Neuronal stem cell (in vitro differentiated cells): ENCODE data around the gene ARHGEF28.

Source experiments
- DNase-seq: peaks from one replicate; pipeline ENCODE4 v3.0.0-alpha.2; 2013; ENCODE audit warnings: low spot score
- H2AFZ ChIP-seq: one replicate; pipeline ENCODE4 v1.6.1; 2013; ENCODE audit warnings: mild to moderate bottlenecking, low read length, inconsistent platforms
- H2AK5ac ChIP-seq: 2 replicates; pipeline ENCODE4 v1.6.1; 2013; ENCODE audit warnings: low read depth, mild to moderate bottlenecking, inconsistent platforms, low read length, moderate library complexity, mixed read lengths
- H2BK120ac ChIP-seq: 2 replicates; pipeline ENCODE4 v1.6.1; 2013; ENCODE audit warnings: low read depth, mild to moderate bottlenecking, inconsistent platforms, low read length, moderate library complexity, mixed read lengths
- H2BK12ac ChIP-seq: one replicate; pipeline ENCODE4 v1.6.1; 2013; ENCODE audit warnings: low read length, inconsistent platforms
- H2BK15ac ChIP-seq: 2 replicates; pipeline ENCODE4 v1.6.1; 2013; ENCODE audit warnings: mild to moderate bottlenecking, low read length, inconsistent platforms, mixed read lengths
- H2BK5ac ChIP-seq: one replicate; pipeline ENCODE4 v1.6.1; 2013; ENCODE audit warnings: inconsistent platforms, mild to moderate bottlenecking, low read length, moderate library complexity
- H3K14ac ChIP-seq: one replicate; pipeline ENCODE4 v1.6.1; 2013; ENCODE audit warnings: low read length, inconsistent platforms
- H3K18ac ChIP-seq: 2 replicates; pipeline ENCODE4 v1.6.1; 2013; ENCODE audit warnings: low read length, inconsistent platforms
- H3K23ac ChIP-seq: 2 replicates; pipeline ENCODE4 v1.6.1; 2013; ENCODE audit warnings: low read depth, mild to moderate bottlenecking, mixed read lengths, low read length, inconsistent platforms; ENCODE audit not compliant: poor library complexity
- H3K27ac ChIP-seq: replicated peaks from 3 replicates; pipeline ENCODE4 v1.5.1; 2013; ENCODE audit warnings: low read length, inconsistent platforms
- H3K27me3 ChIP-seq, 3 experiments: 2 replicates each; pipeline ENCODE4 v1.6.1; 2013; ENCODE audit warnings: low read length in 3 of 3, mild to moderate bottlenecking in 2 of 3, inconsistent platforms in 1 of 3, low read depth in 1 of 3, mixed read lengths in 1 of 3, moderate library complexity in 1 of 3; ENCODE audit not compliant: control insufficient read depth in 3 of 3, insufficient read depth in 3 of 3
- H3K36me3 ChIP-seq, 2 donors: replicated peaks in 1 of 2; 2 replicates each; pipeline ENCODE4 v1.6.1; 2013; ENCODE audit warnings: low read length in 2 of 2; ENCODE audit not compliant: control insufficient read depth in 2 of 2, insufficient read depth in 2 of 2
- H3K4ac ChIP-seq: 2 replicates; pipeline ENCODE4 v1.6.1; 2013; ENCODE audit warnings: inconsistent platforms, mild to moderate bottlenecking, low read length, moderate library complexity
- H3K4me1 ChIP-seq, 2 donors: 1 replicate in 1 of 2; 2 replicates in 1 of 2; pipeline ENCODE4 v1.6.1; 2013; ENCODE audit warnings: low read length in 2 of 2, low read depth in 1 of 2; ENCODE audit not compliant: control insufficient read depth in 2 of 2, insufficient read depth in 1 of 2
- H3K4me2 ChIP-seq: one replicate; pipeline ENCODE4 v1.6.1; 2013; ENCODE audit warnings: mild to moderate bottlenecking, low read length, inconsistent platforms; ENCODE audit not compliant: insufficient read depth, poor library complexity, severe bottlenecking
- H3K4me3 ChIP-seq, 2 donors: 2 replicates each; pipeline ENCODE4 v1.5.1; 2013; ENCODE audit warnings: low read length in 2 of 2, mild to moderate bottlenecking in 2 of 2, inconsistent platforms in 1 of 2, moderate library complexity in 1 of 2
- H3K79me1 ChIP-seq: one replicate; pipeline ENCODE4 v1.6.1; 2013; ENCODE audit warnings: low read depth, mild to moderate bottlenecking, inconsistent platforms, low read length, moderate library complexity
- H3K9ac ChIP-seq: one replicate; pipeline ENCODE4 v1.6.1; 2013; ENCODE audit warnings: mild to moderate bottlenecking, low read depth, low read length, inconsistent platforms; ENCODE audit not compliant: poor library complexity
- H3K9me3 ChIP-seq, 2 donors: replicated peaks in 1 of 2; 2 replicates each; pipeline versions ENCODE3 to v1.6.1; 2013; ENCODE audit warnings: low read length in 2 of 2, mild to moderate bottlenecking in 2 of 2, inconsistent platforms in 1 of 2, low read depth in 1 of 2, mixed read lengths in 1 of 2, moderate library complexity in 1 of 2; ENCODE audit not compliant: control insufficient read depth in 2 of 2, insufficient read depth in 1 of 2
- H4K8ac ChIP-seq: one replicate; pipeline ENCODE4 v1.6.1; 2013; ENCODE audit warnings: low read depth, mild to moderate bottlenecking, inconsistent platforms, low read length, moderate library complexity
- H4K91ac ChIP-seq: one replicate; pipeline ENCODE4 v1.6.1; 2013; ENCODE audit warnings: low read length, low read depth, mild to moderate bottlenecking, inconsistent platforms; ENCODE audit not compliant: poor library complexity
- WGBS, 2 donors: extraction: QIAGEN DNeasy Blood & Tissue Kit; methylation state at CpG; one replicate each; pipeline ENCODE4 v1.1.7; 2013; ENCODE audit warnings: missing lambda C conversion rate in 2 of 2, mixed read lengths in 1 of 2; ENCODE audit not compliant: insufficient read length in 2 of 2, insufficient replicate concordance in 1 of 2; ENCODE audit errors: extremely low coverage in 2 of 2; 5-methylcytosine and 5-hydroxymethylcytosine counted together

The ARHGEF28 gene

DNA sequence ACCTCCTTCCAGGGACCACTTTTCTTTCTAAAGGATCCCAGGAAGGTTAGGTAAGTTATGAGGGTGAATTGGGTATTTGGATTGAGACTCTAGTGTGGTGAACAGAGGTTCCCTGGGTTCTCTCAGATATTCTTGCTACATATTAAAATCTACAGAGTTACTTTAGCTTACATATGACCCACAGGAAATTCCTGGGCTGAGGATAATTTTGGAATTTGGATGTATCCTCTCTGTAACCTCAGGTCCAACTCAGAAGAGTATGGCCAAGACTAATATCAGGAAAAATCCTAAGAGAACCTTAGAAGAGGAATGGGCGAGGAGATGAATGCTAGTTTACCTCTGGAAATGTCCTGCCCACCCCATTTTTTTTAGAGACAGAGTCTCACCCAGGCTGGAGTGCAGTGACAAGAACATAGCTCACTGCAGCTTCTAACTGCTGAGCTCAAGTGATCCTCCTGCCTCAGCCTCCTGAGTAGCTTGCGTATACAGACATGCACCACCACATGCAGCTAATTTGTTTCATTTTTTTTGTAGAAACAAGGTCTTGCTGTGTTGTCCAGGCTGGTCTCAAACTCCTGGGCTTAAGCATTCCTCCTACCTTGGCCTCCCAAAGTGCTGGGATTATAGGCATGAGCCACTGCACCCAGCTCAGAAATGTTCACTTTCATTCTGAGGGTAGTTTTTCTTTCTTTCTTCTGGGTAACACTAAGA is 196.4 kb downstream of the ARHGEF28 start:
- WGBS, 2 donors, result no CpG with 5 or more reads among the region's 2 CpGs
- Histone ChIP-seq H3K9ac (no peak overlapping the region), H3K4me3 (no peak overlapping the region), H3K4me2 (no peak overlapping the region), H3K36me3 (no peaks in the 10 kb centered on the region), H3K18ac (no peak overlapping the region), H3K9me3 (no peaks in the 10 kb centered on the region), H2BK12ac (no peak overlapping the region), H2BK5ac (no peak overlapping the region), H3K27ac (no peak overlapping the region), H3K27me3 (peaks cover 0 to 6% (median 0%) of the 10 kb centered on the region in 3 experiments), H2BK120ac (no peak overlapping the region), H4K91ac (no peak overlapping the region), H2AFZ (no peak overlapping the region), H2BK15ac (no peak overlapping the region), H3K4me1 (no peaks in the 10 kb centered on the region), H2AK5ac (no peak overlapping the region), H3K79me1 (no peaks in the 10 kb centered on the region), H4K8ac (no peak overlapping the region), H3K4ac (no peak overlapping the region), H3K14ac (no peak overlapping the region), H3K23ac (no peak overlapping the region)
- DNase-seq, result no peak

DNA sequence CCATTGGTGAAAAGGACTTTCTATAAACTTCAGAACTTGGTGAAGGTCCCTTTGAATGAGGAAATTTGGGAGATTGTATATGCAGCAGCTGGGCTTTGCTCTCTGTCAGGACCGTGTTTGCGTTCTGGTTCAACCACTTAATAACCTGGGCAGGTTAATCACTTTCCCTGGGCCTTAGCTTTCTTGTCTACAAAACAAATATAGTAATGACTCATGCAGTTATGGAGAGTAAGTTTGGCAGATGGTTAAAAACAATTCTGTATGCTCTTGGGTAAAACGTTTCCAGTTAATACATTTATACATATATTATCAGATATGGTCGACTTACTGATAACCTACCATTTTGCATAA is 197.0 kb downstream of the ARHGEF28 start:
- no peaks in the 10 kb centered on the region for H3K36me3 ChIP-seq
- no peak overlapping the region for H4K91ac ChIP-seq
- no peak overlapping the region for H2AFZ ChIP-seq
- no peak overlapping the region for H3K9ac ChIP-seq
- H3K23ac ChIP-seq, result no peak overlapping the region
- H3K4me2 ChIP-seq, result no peak overlapping the region
- no peak overlapping the region for H2BK5ac ChIP-seq
- H3K4me3 ChIP-seq, result no peak overlapping the region
- no peak overlapping the region for H3K27ac ChIP-seq
- H2AK5ac ChIP-seq, result no peak overlapping the region
- no peak overlapping the region for H3K14ac ChIP-seq
- peaks cover 0 to 6% (median 0%) of the 10 kb centered on the region in 3 experiments for H3K27me3 ChIP-seq
- no peak overlapping the region for H2BK15ac ChIP-seq
- no peak overlapping the region for H3K4ac ChIP-seq
- no peak overlapping the region for H2BK12ac ChIP-seq
- no peak overlapping the region for H2BK120ac ChIP-seq
- no peak overlapping the region for H4K8ac ChIP-seq
- WGBS, 2 donors, result no CpG with 5 or more reads among the region's 4 CpGs
- H3K4me1 ChIP-seq, result no peaks in the 10 kb centered on the region
- H3K9me3 ChIP-seq, result no peaks in the 10 kb centered on the region
- no peaks in the 10 kb centered on the region for H3K79me1 ChIP-seq
- no peak overlapping the region for H3K18ac ChIP-seq
- DNase-seq, result no peak

DNA sequence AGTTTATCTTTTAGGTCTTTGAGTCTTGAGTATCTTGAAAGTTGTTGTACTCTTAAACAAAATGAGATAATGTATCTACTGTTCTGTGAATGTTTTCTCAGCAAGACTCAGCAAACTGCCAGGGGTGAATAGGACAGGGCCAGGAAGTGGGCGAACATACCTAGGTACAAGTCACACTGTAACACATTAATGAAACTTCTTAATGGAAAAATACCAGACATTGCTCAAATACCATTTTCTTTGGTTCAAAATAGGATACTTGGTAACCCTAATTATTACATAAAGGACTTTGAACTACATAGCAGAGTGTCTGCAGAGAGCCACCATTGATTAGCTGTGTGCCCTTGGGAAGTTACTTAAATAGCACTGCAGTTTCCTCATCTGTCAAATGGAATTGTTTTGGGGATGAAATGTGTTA is 197.5 kb downstream of the ARHGEF28 start:
- no peak for DNase-seq
- H3K36me3 ChIP-seq, result no peaks in the 10 kb centered on the region
- no peak overlapping the region for H3K4ac ChIP-seq
- H3K23ac ChIP-seq, result no peak overlapping the region
- no peak overlapping the region for H2BK12ac ChIP-seq
- no peaks in the 10 kb centered on the region for H3K9me3 ChIP-seq
- H3K4me1 ChIP-seq, result no peaks in the 10 kb centered on the region
- no peak overlapping the region for H4K8ac ChIP-seq
- H3K27me3 ChIP-seq, result peaks cover 0 to 6% (median 0%) of the 10 kb centered on the region in 3 experiments
- H3K9ac ChIP-seq, result no peak overlapping the region
- no peak overlapping the region for H2BK120ac ChIP-seq
- H3K27ac ChIP-seq, result no peak overlapping the region
- H2BK15ac ChIP-seq, result no peak overlapping the region
- H2AFZ ChIP-seq, result no peak overlapping the region
- H2AK5ac ChIP-seq, result no peak overlapping the region
- no peak overlapping the region for H4K91ac ChIP-seq
- H3K4me3 ChIP-seq, result no peak overlapping the region
- H2BK5ac ChIP-seq, result no peak overlapping the region
- no peak overlapping the region for H3K4me2 ChIP-seq
- no peak overlapping the region for H3K14ac ChIP-seq
- no peaks in the 10 kb centered on the region for H3K79me1 ChIP-seq
- H3K18ac ChIP-seq, result no peak overlapping the region
- WGBS, 2 donors, result no CpG with 5 or more reads among the region's 1 CpG

DNA sequence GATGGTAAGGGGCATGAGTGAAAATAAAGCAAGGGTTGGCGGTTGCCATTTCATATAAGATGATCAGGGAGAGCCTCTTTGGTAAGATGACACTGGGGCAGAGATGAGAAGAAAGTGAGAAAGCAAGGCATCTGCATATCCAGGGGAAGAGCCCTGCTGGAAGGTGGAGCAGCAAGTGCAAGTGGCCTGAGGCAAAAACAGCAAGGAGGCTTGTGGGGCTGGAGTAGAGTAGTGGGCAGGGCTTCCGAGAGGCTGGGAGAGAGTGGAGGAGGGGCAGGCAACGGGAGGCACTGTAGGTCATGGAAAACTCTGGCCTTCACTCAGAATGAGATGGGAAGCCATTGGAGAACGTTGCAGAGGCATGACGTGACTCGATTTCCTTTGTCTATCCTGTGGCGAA is 199.2 kb downstream of the ARHGEF28 start:
- Histone ChIP-seq H3K4me1 (no peaks in the 10 kb centered on the region), H3K27me3 (peaks cover 0 to 6% (median 0%) of the 10 kb centered on the region in 3 experiments), H2BK15ac (no peak overlapping the region), H4K91ac (no peak overlapping the region), H2BK12ac (no peak overlapping the region), H3K79me1 (no peaks in the 10 kb centered on the region), H3K4me3 (no peak overlapping the region), H2AK5ac (no peak overlapping the region), H3K4me2 (no peak overlapping the region), H3K4ac (no peak overlapping the region), H3K14ac (peak overlapping the region; percentile 9), H3K23ac (no peak overlapping the region), H2BK5ac (no peak overlapping the region), H4K8ac (no peak overlapping the region), H2AFZ (no peak overlapping the region), H3K18ac (no peak overlapping the region), H3K27ac (no peak overlapping the region), H3K36me3 (no peaks in the 10 kb centered on the region), H3K9me3 (no peaks in the 10 kb centered on the region), H2BK120ac (no peak overlapping the region), H3K9ac (no peak overlapping the region)
- WGBS, 2 donors, result no CpG with 5 or more reads among the region's 7 CpGs
- DNase-seq, result no peak
